GM12865 (cell line): ENCODE measurements around the gene VSTM1.

Experiments used
- DNase-seq: peaks from one replicate; pipeline ENCODE4 v3.0.0; 2010; ENCODE audit warnings: low read depth
- H3K4me3 ChIP-seq: 2 replicates; pipeline ENCODE4 v1.5.1; 2011; ENCODE audit warnings: mild to moderate bottlenecking, low read depth, low read length, control low read depth
- TF ChIP-seq, protein P1 (sequence below): IDR thresholded peaks from 2 replicates; pipeline ENCODE4 v1.5.1; 2011; ENCODE audit warnings: low read length, control low read depth, low read depth, inconsistent platforms; ENCODE audit not compliant: insufficient read depth; ENCODE audit errors: missing control alignments

VSTM1 gene

DNA sequence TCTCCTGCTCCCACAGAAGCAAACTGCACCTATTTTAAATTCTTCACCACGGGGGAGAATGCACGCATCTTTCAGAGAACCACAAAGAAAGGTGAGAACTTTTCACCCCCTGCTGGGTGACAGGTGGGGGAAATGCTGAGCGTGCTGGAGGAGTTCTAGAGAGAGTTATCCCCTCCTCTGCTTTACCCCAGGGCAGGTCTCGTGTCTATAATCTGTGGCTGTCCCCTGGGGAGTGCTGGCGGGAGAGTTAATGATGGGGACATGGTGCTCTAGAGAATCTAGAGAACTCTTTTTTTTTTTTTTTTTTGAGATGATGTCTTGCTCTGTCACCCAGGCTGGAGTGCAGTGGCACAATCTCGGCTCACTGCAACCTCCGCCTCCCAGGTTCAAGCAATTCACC is 65.5 kb downstream of the VSTM1 start:
- TF ChIP-seq, protein P1, sequence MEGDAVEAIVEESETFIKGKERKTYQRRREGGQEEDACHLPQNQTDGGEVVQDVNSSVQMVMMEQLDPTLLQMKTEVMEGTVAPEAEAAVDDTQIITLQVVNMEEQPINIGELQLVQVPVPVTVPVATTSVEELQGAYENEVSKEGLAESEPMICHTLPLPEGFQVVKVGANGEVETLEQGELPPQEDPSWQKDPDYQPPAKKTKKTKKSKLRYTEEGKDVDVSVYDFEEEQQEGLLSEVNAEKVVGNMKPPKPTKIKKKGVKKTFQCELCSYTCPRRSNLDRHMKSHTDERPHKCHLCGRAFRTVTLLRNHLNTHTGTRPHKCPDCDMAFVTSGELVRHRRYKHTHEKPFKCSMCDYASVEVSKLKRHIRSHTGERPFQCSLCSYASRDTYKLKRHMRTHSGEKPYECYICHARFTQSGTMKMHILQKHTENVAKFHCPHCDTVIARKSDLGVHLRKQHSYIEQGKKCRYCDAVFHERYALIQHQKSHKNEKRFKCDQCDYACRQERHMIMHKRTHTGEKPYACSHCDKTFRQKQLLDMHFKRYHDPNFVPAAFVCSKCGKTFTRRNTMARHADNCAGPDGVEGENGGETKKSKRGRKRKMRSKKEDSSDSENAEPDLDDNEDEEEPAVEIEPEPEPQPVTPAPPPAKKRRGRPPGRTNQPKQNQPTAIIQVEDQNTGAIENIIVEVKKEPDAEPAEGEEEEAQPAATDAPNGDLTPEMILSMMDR = no peak
- no peak for DNase-seq
- no peak overlapping the region for H3K4me3 ChIP-seq

DNA sequence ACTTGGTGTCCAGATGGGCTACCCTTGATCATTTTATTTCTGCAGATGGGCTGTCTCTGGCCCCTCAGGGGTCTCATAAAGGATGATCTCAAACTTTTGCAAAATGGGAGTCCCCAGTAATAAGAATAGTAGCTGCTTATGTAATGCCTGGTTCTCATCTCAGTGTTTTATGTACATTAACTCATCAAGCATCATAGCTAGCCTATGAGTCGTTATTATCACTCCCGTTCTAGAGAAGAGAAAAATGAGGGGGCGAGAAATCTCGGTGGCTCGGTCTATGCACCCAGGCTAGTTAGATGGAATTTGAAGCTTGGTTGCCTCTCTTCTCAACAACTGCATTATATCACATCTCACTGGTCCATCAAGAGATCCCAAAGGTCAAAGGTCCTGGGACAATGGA is 68.9 kb downstream of the VSTM1 start:
- DNase-seq = no peak
- no peak overlapping the region for H3K4me3 ChIP-seq
- TF ChIP-seq, protein P1 = no peak

DNA sequence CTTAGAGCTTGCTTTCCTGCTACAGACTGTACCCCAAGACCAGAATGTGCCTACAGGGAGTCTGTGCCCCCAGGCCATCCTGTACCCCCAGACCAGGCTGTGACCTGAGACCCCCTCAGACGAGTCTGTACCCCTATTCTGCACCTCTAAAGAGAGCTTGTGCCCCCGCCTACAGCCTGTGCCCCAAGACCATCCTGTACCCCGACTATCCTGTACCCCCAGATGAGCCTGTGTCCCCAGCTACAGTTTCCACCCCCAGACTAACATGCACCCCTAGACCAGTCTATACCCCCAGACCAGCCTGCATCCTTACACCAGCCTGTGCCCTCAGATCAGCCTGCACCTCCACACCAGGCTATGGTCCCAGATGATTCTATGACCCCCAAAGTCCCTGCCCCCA is 70.2 kb downstream of the VSTM1 start:
- DNase-seq = no peak
- H3K4me3 ChIP-seq = no peak overlapping the region
- TF ChIP-seq, protein P1 = no peak

GRCh38 chr19:53992815-53993214 is 70.9 kb downstream of the VSTM1 start:
- no peak for DNase-seq
- H3K4me3 ChIP-seq = no peak overlapping the region
- TF ChIP-seq, protein P1 = no peak

- TF ChIP-seq, protein P1 = no peak
- no peak overlapping the region for H3K4me3 ChIP-seq
- DNase-seq = no peak
Measured at GRCh38 chr19:53992211-53992610, 71.5 kb downstream of the VSTM1 start.

GRCh38 chr19:53991224-53992113 is 72.2 kb downstream of the VSTM1 start, which contains the start of gene CACNG6:
CACNG6 (plus strand) TSS chr19:53991637; CDS start chr19:53992878, 1,241 bp downstream.
- TF ChIP-seq, protein P1 = no peak
- no peak within 1 kb of the TSS for H3K4me3 ChIP-seq
- DNase-seq = no peak
